SH-SY5Y (cell line): ENCODE data around the gene MED25.

Experiments
- GATA2 ChIP-seq: IDR thresholded peaks from 2 replicates; pipeline ENCODE4 v1.6.1; 2011; ENCODE audit warnings: mild to moderate bottlenecking, low read depth, low read length
- GATA3 ChIP-seq: IDR thresholded peaks from 2 replicates; pipeline ENCODE4 v1.6.1; 2011; ENCODE audit warnings: low read depth, mild to moderate bottlenecking, low read length, moderate library complexity

MED25 gene

DNA sequence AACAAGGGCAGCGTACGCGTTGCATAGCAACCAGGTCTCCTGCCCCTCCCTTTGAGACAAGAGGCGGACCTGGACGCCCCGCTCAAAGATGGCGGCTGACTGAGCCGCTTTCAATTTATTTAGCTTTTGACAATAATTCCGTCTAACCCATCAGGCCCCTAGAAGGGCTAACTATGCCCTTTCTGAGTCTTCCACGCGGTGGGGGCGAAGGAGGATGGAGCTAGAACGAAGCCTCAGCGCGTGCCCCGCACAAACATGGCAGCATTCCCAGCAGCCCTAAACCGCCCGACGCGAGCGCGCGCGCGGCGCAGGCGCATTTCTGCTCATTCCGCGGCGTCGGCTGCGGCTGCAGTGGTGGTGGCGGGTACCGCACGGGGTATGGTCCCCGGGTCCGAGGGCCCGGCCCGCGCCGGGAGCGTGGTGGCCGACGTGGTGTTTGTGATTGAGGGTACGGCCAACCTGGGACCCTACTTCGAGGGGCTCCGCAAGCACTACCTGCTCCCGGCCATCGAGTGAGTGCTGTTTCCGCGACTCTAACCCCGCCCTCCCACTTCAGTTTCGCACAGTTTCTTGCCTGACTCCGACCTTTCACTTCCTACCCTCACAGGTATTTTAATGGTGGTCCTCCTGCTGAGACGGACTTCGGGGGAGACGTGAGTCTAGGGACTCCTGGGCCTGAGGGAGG lies at the start of gene MED25:
Gene MED25 (plus strand): TSS at position 326 of the 685 bp plus-strand sequence. CDS start 53 bp downstream, at position 379.
- no peak for TF ChIP-seq GATA2
- TF ChIP-seq GATA3: no peak

DNA sequence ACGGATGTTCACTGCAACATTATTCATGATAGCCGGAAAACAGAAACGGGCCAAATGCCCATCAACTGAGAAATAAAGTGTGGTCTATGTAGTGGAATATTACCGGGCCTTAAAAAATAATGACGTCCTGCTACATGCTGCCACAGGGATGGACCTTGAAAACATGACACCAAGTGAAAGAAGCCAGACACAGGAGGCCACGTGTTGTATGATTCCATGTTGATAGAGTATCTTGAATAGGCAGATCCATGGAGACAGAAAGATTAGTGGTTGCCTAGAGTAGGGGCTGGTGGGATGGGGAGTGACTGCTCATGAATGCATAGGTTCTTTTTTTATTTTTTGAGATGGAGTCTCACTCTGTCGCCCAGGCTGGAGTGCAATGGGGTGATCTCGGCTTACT lies 47.6 kb upstream of the MED25 start:
- TF ChIP-seq GATA3: no peak
- no peak for TF ChIP-seq GATA2

DNA sequence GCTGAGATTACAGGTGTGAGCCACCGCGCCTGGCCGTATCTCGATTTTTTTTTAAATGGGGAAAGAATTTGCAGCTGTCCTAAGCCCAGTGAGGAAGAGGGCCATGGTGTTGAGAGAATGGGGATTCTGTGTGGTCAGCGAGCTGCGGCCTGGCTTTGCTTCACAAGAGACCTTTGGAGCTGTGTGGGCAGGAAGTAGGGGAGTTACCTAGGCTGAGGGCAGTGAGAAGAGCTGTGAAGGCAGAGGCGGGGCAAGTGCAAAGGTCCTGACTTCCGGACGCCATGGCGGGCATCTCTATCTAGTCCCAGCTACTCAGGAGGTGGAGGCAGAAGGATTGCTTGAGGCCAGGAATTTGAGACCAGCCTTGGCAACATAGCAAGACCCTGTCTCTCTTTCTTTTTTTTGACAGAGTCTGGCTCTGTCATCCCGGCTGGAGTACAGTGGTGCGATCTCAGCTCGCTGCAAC lies 46.4 kb upstream of the MED25 start:
- TF ChIP-seq GATA2 (no peak), GATA3 (no peak)

- no peak for TF ChIP-seq GATA3
- TF ChIP-seq GATA2: no peak
Measured at GRCh38 chr19:49772850-49773432, 45.1 kb upstream of the MED25 start.

GRCh38 chr19:49773663-49774350 lies 44.3 kb upstream of the MED25 start:
- no peak for TF ChIP-seq GATA2
- TF ChIP-seq GATA3: no peak

GRCh38 chr19:49774969-49775368 lies 43.1 kb upstream of the MED25 start:
- TF ChIP-seq GATA2 (no peak), GATA3 (no peak)

DNA sequence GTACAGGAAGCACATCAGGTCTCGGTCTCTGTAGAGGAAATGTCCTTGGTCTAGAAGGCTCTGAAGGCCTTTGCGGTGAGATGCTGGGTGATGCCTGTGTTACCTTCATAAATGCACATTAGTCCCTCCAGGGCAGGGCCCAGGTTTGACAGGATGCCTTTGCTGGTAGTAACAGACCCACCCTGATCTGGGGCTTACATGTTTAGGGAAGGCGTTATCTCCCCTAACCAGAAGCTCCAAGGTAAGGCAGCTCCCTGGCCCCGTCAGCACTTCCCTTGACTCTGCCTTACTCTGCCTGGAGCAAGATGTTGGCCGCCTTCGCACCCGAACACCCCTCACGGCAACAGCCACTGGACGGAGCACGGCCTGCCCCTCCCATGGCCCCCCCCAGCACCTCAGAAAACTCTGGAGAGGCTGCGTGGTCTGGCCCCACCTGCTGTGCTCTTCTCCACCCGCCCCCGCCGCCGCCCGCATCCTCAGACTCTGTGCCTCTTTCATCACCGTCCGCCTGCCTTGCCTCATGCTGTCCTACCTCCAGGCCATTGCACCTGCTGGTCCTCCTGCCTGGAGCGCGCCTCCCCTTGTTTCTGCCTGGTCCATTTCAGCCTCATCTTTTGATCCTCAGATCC lies 42.2 kb upstream of the MED25 start:
- TF ChIP-seq GATA3 (no peak), GATA2 (no peak)

- TF ChIP-seq GATA3: no peak
- no peak for TF ChIP-seq GATA2
Measured at GRCh38 chr19:49776371-49776764, 41.7 kb upstream of the MED25 start.

DNA sequence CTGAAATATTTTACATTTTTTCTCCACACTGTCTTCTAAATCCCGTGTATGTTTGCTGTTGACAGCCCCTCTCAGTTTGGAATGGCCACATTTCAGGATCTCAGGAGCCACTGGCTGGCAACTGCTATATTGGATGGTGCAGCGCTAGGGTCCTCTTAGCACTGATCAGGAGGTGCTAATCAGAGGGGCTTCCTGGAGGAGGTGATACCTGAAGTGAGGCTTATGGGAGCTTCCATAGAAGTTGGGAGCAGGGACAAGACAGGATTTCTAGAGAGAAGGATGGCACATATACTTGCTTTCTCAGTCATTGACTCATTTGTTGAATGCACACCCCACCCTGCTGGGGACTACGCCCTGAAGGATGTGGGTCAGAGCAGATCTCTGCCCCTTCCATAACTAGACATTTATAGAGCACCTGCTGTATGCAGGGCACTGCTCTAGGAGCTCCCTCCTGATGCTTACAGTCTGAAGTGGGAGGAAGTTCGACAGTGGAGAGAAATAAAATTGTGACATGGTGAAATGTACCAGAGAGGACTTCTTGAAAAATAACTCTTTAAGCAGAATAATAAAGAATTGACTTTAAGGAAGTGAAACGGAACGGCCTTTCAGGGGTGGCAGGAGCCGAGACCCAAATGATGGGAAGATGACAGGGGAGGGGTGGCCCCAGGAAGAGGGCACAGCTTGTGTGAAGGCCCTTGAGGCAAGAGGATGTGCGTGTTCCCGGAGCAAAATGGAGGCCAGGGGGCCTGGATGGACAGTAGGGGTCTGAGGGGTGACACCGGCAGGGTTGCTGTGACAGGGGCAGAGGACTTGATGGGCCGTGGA lies 38.1 kb upstream of the MED25 start:
- TF ChIP-seq GATA3 (no peak), GATA2 (no peak)

DNA sequence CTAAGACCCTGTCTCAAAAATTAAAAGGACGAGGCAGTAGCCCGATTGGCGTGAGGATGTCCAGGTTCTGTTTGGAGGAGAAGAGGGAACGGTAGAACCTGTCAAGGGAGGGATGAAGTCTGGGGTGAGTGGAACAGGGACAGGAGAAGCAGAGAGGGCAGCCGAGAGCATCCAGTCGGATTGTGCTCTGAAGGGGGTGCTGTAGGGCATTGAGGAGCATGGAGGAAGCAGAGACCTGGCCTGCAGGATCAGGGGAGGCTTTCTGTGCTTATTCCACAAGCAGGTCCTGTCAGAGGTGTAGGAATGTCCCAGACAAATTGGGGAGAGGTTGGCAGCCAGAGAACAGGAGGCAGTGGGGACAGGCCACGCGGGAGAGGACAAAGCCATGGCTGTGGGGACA lies 37.2 kb upstream of the MED25 start:
- TF ChIP-seq GATA3 (no peak), GATA2 (no peak)

DNA sequence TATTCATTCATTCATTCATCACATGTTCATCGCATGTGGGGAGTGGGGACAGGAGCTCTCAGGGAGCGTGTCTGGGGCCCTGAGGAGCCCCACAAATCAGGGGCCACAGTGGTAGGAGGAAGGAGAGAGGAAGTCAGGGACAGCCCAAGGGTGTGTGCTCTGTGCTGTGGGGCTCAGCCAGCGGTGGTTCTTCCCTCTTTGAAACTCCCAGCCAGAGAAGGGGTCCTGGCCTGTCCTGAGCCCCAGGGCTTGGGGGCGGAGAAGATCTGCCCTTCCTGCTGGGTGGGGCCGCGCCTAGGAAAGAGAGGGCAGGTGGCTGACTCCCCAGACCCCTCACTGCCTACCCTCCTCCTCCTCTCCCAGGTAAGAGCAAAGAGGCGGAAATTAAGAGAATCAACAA lies 36.7 kb upstream of the MED25 start:
- TF ChIP-seq GATA3 (no peak), GATA2 (no peak)

DNA sequence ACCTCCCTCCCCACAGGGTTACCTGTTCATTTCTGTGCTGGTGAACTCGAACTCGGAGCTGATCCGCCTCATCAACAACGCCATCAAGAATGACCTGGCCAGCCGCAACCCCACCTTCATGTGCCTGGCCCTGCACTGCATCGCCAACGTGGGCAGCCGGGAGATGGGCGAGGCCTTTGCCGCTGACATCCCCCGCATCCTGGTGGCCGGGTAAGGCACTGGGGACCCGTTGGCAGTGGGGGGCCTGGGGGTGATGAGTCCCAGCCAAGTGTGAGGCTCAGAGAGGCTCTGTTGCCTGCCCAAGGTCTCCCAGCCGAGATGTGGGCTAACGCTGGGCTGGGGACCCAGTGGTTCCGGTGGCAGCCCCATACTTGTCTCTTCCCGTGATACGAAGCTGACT lies 35.6 kb upstream of the MED25 start:
- TF ChIP-seq GATA3 (no peak), GATA2 (no peak)

DNA sequence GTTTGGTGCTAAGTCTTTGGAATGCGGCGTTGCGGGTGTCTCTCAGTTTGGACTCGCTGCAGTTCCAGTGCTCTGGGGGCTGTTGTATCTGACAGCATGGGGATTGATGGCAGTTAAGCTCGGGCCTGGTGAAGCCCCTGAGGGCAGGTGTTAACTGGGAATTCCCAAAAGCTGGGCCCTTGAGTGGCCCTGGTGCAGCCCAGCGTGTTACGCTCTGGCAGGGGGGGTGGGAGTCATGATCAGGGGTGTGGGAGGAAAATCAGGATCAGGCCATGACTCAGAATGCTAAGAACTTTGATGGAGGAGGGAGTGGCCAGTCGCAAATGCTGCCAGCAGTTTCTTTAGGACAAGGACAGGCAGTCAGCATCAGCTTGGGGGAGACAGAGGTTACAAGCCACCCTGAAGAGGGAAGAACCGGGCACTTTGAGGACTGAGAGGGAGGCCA lies 31.7 kb upstream of the MED25 start:
- TF ChIP-seq GATA2: no peak
- no peak for TF ChIP-seq GATA3
